SW 1271 (cell line): ENCODE results near the gene ZNF770.
A peak's percentile ranks its signal among the peaks of the same experiment; 100 is the strongest.

Experiments used
- DNase-seq, 2 experiments: peaks; one replicate each; lab custom pipeline; 2025; lab: John Stamatoyannopoulos, UW

Gene ZNF770

DNA sequence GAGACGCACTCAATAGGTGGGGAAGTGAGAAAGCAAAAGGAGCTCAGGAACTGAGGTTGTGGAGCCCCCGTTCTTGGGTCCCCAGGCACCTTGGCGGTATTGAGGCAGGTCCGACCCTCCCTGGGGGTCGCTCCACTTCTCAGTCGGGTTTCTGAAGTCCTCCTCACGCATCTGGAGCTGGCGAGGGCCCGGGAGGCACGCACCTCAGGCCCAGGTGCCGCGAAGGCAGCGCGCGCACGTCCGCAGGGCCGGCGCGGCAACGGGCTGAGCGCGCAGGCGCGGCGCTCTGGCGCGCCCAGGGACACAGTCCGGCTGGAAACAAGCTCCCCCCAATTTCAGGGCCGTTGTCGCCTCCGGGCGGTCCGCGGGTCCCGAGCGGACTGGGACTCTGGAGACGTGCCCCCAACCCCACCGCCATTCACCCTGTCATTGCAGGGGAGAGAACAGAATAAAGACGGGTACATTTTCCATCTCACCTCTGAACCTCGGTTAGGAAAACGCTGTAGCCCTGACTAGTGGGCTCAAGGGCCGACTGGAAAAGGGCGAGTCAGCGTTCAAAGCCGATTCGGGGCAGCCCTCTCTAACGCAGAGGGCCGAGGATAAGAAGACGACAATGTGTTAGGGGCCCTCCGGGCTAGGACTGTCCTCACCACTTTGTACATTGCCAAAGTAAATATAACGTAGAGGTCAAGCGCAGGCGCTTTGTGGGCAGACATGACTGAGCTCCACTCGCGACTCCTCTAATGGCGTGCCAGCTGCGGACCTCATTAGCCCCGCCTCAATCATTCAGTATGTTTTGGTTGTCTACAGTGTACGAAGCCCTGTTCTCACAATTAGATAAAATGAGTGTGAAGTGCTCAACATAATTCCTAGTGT, at the start of gene ZNF770:
Gene ZNF770 (minus strand): TSS at position 261 of the 876 bp plus-strand sequence. CDS start 4,853 bp downstream, outside the sequence.
- peak in 1 of 2 experiments; percentile 53 for DNase-seq

- DNase-seq: no peak
Observed at GRCh38 chr15:35028235-35028984, 40.3 kb upstream of the ZNF770 start.

DNA sequence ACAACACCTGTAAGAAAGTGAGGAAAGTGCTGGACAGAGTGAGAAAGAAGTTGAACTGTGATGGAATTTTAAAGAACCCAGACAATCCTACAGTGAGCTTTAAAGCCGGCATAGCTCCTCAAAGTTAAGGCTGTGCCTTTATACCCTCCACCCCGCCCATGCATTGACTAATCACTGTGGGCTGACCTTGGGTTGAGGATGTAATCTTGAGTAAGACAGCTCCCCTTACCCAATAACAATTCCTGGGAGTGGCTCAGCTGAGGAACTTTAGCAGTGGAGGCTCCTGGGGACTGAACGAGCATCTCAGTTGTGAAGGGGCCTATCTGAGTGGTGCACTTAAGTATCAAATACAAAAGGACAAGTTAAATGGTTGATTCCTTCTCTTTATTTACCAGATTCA, 35.7 kb upstream of the ZNF770 start:
- no peak for DNase-seq

DNA sequence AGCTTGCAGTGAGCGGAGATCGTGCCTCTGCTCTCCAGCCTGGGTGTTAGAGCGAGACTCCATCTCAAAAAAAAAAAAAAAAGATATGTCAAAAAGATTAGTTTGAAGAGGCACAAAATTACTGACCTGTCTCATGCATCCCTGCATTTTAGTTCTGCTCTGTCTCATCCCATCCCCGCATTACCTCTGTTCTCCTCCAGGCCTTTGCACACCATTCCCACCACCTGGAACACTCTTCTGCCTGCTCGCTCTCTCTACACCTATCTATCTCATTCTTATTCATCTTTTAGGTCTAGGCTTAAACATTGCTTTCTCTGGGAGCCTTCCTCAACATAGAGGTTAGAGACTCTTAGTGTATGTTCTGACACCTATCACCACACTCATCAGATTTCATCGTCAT, 32.9 kb upstream of the ZNF770 start:
- DNase-seq: no peak

DNA sequence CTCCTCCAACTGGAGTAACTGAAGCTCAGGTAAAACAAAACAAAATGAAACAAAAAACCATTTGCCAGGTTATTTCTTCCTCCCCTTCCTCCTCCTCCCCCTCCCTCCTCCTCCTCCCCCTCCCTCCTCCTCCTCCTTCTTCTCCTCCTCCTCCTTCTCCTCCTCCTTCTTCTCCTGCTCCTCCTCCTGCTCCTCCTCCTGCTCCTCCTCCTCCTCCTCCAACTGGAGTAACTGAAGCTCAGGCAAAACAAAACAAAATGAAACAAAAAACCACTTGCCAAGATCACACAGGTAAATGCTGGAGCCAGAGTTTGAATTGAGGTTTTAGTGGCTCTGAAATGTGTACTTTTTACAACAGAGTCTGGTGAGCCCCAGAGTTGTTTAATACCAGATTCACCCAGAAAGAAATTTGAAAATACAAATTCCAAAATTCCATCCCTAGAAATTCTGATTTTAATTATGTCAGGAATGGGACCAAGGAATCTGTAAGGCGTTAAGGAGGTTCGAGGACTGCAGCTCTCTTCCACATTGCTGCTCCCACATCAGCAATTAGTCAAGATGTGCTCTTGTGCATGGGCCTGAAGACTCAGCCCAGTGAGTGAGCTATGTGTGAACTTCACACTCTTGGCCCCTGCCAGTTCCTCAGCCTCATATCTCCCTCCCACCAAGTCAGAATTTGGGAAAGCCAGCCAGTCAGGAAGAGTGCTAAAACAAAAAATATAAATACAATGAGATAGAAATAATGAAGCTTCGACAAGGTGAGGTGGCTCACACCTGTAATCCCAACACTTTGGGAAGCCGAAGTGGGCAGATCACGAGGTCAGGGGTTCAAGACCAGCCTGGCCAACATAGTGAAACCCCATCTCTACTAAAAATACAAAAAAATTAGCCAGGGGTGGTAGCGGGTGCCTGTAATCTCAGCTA, 31.6 kb upstream of the ZNF770 start:
- DNase-seq: peak in 1 of 2 experiments; percentile 2

GRCh38 chr15:35014241-35014640, 26.2 kb upstream of the ZNF770 start:
- DNase-seq: no peak

DNA sequence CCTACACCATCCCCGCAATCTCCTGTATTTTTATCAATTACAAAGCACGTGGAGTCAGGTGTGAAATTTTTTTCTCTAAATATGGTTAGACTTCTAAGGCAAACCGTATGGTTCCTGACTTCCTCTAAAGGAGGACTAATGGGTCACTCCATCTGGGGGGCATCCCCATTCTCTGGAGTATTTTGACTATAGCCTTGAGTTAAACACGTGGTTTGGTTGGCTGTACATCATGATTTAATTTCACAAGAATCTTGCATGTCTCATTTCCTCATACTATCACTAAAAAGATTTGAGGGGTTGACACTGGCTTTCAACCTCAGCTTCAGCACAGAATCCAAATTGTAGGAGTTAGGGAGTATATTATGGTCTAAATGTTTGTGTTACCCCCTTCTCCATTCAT, 25.3 kb upstream of the ZNF770 start:
- DNase-seq: no peak

DNA sequence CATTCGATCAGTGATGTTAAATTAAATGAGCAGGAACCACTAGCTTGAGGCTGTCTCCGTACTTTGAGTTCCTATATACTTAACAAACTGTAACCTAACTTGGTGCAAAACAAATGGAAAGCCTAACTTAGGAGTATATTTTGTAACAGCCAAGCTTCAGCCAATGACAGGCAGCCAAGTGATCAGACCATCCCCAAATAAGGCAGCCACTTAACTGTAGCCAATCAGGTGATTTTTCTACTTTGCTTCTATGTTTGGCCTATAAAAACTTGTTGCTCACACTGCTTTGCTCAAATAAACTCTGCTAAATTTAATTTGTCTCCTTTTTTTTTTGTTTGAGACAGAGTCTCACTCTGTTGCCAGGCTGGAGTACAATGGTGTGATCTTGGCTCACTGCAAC, 19.3 kb upstream of the ZNF770 start:
- DNase-seq: no peak

DNA sequence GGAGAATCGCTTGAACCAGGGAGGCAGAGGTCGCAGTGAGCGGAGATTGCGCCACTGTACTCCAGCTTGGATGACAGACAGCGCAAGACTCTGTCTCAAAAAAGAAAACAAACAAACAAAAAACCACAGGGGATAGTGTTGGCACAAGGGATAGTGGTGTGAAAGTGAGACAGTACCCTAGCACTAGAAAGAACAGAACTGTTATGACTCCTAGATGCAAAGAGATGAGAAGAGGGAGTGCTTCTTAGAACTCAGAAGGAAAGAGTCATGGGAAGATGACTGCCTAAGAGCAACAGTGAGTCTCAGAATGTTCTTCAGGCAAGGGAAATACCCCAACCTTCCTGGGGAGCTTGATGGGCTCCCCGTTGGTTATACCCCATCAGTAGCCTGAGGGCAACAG, 17.8 kb upstream of the ZNF770 start:
- DNase-seq: no peak

- no peak for DNase-seq
Observed at GRCh38 chr15:35003928-35004327, 15.8 kb upstream of the ZNF770 start.

GRCh38 chr15:35000511-35000910, 12.4 kb upstream of the ZNF770 start:
- no peak for DNase-seq

GRCh38 chr15:34999906-35000305, 11.8 kb upstream of the ZNF770 start:
- DNase-seq: no peak

GRCh38 chr15:34994925-34995324, 6.8 kb upstream of the ZNF770 start:
- no peak for DNase-seq

- no peak for DNase-seq
Observed at GRCh38 chr15:34993877-34994276, 5.8 kb upstream of the ZNF770 start.

- DNase-seq: peak in 1 of 2 experiments; percentile 5
Observed at GRCh38 chr15:34993412-34993811, 5.3 kb upstream of the ZNF770 start.

GRCh38 chr15:34987609-34988026, 469 bp downstream of the ZNF770 start:
- DNase-seq: no peak

DNA sequence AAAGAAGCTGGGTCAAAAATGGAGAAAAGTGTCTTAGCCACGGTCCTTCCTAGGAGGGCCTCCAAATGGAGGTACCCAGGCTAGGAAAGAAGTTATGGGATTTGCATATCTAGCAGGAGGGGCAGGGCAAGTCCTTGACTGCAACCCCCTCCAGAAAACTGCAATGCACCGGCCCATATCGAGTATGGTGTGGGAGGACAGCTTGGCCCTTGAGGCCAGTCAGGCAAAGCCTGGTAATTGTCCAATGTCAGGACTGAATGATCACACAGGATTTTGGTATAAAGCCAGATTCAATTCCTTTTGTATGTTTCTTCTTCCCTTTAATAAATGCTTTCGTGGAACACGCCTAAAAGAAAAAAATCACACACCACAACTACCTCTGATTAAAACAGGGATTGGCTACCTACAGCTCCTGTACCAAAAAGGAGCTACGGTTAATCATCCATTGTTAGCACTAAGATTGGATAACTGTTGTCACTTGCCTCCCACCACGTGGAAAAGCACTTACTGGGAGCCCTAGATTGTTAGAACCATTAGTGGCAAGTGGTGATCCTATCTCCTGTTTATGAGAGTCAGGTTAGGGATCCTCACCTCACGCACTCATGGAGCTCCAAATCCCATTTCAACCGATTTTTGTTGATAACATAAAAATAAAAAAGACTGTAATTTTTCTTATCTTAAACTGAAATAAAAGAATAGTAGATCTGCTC, 1.2 kb downstream of the ZNF770 start:
- DNase-seq: no peak

DNA sequence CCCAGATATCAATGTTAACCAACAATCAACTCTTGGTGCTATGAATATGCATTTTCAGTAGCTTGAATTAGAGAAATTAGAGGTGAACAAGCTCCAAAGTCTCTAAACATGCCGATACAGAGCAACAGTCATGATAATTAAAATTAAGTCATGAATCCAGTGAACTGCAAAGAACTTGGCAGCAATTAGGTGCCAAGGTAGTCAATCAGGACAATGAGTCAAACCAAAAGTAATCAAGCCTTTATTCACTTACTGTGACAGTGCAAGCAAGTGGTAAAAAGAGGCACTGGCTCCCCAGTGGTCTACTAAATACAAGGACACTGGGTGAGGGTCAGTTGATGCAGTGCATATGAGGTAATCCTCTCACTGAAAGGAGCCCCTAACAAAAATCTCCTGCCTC, 1.8 kb downstream of the ZNF770 start:
- no peak for DNase-seq

DNA sequence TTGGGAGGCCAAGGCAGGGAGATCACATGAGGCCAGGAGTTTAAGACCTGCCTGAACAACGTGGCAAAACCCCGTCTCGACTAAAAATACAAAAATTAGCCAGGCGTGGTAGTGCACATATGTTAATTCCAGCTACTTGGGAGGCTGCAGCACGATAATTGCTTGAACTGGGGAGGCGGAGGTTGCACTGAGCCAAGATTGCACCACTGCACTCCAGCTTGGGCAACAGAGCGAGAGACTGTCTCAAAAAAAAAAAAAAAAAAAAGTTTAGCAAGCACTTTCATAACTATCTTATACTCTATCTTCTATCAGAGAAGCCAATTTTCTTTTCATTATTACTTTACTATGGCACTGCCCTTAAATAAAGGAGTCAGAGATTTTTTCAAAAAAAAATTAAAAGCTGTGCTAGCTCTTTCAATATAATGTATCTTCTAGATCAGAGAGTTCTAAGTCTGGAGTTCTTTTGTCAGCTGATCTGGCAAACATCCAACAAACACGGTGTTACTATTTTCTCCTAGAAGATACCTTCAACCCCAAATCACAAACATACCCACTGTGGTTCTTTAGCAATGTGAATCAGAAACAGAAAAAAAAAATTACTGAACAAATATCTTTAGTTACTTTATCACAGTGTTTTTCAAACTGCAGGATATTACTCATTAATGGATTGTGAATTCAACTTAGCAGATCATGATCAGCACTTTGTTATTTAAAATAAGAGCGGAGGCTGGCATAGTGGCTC, 3.0 kb downstream of the ZNF770 start:
- no peak for DNase-seq

DNA sequence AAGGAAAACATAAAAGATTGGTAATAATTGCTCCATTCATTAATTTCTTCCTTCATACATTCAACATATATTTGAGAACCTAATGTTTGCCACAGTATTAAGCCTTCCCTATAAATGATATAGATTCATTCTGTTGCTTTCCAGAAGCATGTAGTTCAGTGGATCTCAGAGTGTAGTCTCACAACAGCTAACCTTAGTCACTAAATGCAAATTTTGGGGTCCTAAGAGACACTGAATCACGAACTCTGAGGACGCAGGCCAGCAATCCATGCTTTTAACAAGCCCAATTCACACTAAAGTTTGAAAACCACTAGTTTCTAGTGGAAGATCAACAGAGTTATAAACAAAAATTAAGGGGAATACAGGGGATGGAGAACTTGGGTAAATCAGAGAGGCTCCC, 11.3 kb downstream of the ZNF770 start:
- DNase-seq: no peak

- DNase-seq: no peak
Observed at GRCh38 chr15:34976073-34976472, 12.0 kb downstream of the ZNF770 start.
